ENCODE results near the gene NEK3. TPM values are rescaled to one million over a fixed set of nuclear protein-coding genes. Genes with fewer than 3 reads are reported as not detected.
A peak's percentile ranks its signal among the peaks of the same experiment; 100 is the strongest.
"Not testable (repeated sequence)": the region's sequence is repeated elsewhere in the genome, so short reads cannot be mapped to it uniquely, and the experiment has no call there.

NEK3 gene
- total RNA-seq, 1 donor from 2014 or later: 23.6 TPM

DNA sequence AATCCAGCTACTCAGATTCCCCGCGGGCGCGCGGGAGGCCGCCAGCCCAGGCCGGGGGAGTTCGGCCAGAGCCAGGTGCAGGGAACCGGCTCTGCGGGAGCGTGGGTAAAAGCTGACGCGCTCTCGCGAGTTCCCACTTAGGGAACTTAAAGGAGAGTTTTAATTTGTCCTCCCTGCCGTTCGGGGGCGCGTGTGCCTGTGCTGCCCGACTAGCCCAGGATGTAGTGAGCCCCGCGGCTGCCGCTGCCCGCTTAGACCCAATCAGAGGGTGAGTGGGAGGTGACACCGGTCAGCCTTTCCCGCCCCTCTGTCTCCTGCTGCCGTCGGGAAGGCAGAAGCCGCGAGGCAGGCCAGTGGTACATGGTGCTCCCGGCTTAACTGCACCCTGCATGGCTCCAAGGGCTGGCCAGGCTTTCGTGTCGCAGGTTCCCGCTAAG lies 36.0 kb upstream of the NEK3 start:
- no peak overlapping the region for H3K4me3 Mint-ChIP-seq (ENCODE audit: unreplicated experiment)
- no peaks in the 10 kb centered on the region for H3K9me3 Mint-ChIP-seq (ENCODE audit: unreplicated experiment)
- TF ChIP-seq, protein P1, sequence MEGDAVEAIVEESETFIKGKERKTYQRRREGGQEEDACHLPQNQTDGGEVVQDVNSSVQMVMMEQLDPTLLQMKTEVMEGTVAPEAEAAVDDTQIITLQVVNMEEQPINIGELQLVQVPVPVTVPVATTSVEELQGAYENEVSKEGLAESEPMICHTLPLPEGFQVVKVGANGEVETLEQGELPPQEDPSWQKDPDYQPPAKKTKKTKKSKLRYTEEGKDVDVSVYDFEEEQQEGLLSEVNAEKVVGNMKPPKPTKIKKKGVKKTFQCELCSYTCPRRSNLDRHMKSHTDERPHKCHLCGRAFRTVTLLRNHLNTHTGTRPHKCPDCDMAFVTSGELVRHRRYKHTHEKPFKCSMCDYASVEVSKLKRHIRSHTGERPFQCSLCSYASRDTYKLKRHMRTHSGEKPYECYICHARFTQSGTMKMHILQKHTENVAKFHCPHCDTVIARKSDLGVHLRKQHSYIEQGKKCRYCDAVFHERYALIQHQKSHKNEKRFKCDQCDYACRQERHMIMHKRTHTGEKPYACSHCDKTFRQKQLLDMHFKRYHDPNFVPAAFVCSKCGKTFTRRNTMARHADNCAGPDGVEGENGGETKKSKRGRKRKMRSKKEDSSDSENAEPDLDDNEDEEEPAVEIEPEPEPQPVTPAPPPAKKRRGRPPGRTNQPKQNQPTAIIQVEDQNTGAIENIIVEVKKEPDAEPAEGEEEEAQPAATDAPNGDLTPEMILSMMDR (IDR thresholded peaks at IDR 0.05): no peak
- no peaks in the 10 kb centered on the region for H3K36me3 Mint-ChIP-seq (ENCODE audit: unreplicated experiment)
- peaks cover 11% of the 10 kb centered on the region for H3K4me1 Mint-ChIP-seq (ENCODE audit: unreplicated experiment)
- no peak for DNase-seq (ENCODE audit: extremely low spot score, unreplicated experiment)
- H3K27me3 Mint-ChIP-seq (ENCODE audit: unreplicated experiment): no peaks in the 10 kb centered on the region
- no peak overlapping the region for H3K27ac Mint-ChIP-seq (ENCODE audit: unreplicated experiment)

DNA sequence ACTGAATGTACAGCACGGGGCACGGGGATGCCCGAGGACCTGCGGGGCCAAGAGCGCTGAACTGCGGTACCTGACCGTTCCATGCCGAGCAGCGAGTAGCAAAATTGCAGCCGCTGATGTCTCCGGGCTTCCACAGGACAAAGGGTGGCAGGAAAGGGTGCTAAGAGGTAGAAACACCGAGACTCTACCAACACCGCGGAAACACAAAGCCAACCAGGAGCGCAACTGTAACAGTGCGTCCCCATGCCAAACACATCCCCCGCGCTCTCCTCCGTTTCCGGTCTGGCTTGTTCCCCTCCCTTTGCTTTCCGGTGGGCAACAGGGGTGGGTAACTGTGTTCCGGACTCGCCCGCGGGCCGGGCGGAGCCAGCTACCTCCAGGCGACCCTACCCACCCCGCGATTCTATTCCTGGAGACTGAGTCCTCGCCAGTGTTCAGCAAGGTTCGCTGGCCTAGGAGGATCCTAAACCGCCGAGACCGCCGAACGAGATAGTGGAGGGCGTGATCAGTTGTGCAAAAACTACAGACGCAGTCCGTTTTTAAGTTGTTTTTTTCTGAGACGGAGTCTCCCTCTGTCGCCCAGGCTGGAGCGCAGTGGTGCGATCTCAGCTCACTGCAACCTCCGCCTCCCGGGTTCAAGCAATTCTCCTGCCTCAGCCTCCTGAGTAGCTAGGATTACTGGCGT lies 34.9 kb upstream of the NEK3 start:
- H3K36me3 Mint-ChIP-seq (ENCODE audit: unreplicated experiment): no peaks in the 10 kb centered on the region
- TF ChIP-seq, protein P1 (IDR thresholded peaks at IDR 0.05): peak; percentile 23
- DNase-seq (ENCODE audit: extremely low spot score, unreplicated experiment): peak; percentile 93

DNA sequence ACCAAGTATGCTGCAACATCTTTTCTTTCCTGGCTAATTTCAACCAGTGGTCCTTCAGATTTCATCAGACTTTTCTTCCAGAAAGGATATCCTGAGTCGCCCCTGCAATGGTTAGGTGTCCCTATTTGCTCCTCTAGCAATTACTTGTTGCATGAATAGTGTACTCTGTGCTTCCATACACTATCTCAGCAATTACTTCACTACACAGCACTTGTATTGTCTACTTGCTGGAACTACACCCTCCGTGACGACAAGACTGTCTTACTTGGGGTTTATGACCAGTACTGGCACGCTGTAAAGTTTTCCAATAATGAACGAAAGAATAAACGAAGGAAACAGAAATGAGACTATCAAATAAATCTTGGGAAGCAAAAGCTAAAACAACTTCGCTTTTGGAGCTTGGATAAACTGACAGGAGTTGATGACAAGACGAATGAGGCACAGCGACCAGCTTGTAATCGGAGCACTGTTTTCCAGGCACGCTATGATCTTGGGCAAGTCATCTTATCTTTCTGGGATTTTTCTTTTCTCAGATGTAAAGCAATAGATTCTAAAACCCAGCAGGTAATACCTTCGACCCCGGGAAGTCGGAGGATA lies 34.3 kb upstream of the NEK3 start:
- H3K4me1 Mint-ChIP-seq (ENCODE audit: unreplicated experiment): peaks cover 11% of the 10 kb centered on the region
- DNase-seq (ENCODE audit: extremely low spot score, unreplicated experiment); H3K36me3 Mint-ChIP-seq (ENCODE audit: unreplicated experiment); H3K27me3 Mint-ChIP-seq (ENCODE audit: unreplicated experiment); H3K9me3 Mint-ChIP-seq (ENCODE audit: unreplicated experiment): not testable (repeated sequence)
- H3K27ac Mint-ChIP-seq (ENCODE audit: unreplicated experiment): peak overlapping the region; percentile 94
- H3K4me3 Mint-ChIP-seq (ENCODE audit: unreplicated experiment): peak overlapping the region; percentile 91

More for the DNA sequence above, 34.9 kb upstream of the NEK3 start:
- peaks cover 11% of the 10 kb centered on the region for H3K4me1 Mint-ChIP-seq (ENCODE audit: unreplicated experiment)
- no peaks in the 10 kb centered on the region for H3K9me3 Mint-ChIP-seq (ENCODE audit: unreplicated experiment)
- H3K4me3 Mint-ChIP-seq (ENCODE audit: unreplicated experiment): peak overlapping the region; percentile 91
- H3K27me3 Mint-ChIP-seq (ENCODE audit: unreplicated experiment): no peaks in the 10 kb centered on the region
- peak overlapping the region; percentile 94 for H3K27ac Mint-ChIP-seq (ENCODE audit: unreplicated experiment)

DNA sequence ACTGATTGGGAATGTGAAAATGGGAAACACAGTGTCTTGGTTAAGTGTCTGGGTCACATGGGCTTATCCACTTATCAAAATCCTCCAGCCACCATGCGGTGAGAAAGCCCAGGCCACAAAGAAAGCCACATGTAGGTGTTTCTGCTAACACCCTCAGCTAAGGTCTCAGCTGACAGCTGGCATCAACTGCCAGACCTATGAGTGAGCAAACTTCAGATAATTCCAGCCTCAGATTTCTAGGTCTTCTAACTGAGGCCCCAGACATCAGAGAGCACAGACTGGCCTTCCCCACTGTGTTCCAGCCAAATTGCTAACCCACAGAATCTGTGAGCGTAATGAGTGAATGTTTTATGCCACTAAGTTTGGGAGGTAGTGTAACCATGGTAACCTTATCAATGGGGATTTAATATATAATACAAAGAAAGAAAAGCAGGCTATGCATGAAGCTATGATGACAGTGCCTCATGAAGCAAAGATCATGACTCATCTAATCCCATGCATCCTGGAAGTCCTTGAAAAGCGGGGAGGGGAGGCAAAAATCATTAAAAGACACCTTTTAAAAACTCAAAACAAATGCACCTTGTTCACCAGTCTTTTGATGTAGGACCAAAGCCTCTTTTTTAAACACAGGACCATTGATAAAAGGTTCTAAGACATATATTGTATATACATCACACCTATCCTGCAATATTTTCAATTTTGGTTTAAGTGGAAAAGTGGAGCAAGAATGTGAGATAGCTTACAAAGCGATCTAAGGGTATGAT lies 28.2 kb upstream of the NEK3 start:
- H3K4me3 Mint-ChIP-seq (ENCODE audit: unreplicated experiment); H3K4me1 Mint-ChIP-seq (ENCODE audit: unreplicated experiment); DNase-seq (ENCODE audit: extremely low spot score, unreplicated experiment); H3K27ac Mint-ChIP-seq (ENCODE audit: unreplicated experiment); H3K27me3 Mint-ChIP-seq (ENCODE audit: unreplicated experiment); H3K9me3 Mint-ChIP-seq (ENCODE audit: unreplicated experiment): not testable (repeated sequence)
- peaks cover 10% of the 10 kb centered on the region for H3K36me3 Mint-ChIP-seq (ENCODE audit: unreplicated experiment)

DNA sequence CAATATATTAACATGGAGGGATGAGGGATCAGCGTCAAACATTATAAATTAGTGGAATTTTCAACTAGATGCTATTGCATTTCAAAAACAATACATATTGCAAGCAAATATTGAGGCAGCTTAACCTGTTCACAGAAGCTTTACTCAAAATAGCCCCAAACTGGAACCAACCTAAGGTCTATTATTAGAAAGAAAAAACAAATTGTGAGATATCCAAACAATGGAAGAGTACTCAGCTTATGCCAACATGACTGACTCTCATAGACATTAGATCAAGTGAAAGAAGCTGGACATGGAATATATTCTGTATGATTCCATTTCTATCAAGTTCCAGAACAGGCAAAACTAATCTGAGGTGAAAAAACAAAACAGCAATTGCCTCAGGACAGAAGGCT lies 27.6 kb upstream of the NEK3 start:
- no peak for DNase-seq (ENCODE audit: extremely low spot score, unreplicated experiment)
- H3K4me3 Mint-ChIP-seq (ENCODE audit: unreplicated experiment): no peak overlapping the region
- no peaks in the 10 kb centered on the region for H3K27me3 Mint-ChIP-seq (ENCODE audit: unreplicated experiment)
- peaks cover 12% of the 10 kb centered on the region for H3K36me3 Mint-ChIP-seq (ENCODE audit: unreplicated experiment)
- no peaks in the 10 kb centered on the region for H3K9me3 Mint-ChIP-seq (ENCODE audit: unreplicated experiment)
- TF ChIP-seq, protein P1 (IDR thresholded peaks at IDR 0.05): no peak
- H3K27ac Mint-ChIP-seq (ENCODE audit: unreplicated experiment): no peak overlapping the region
- H3K4me1 Mint-ChIP-seq (ENCODE audit: unreplicated experiment): no peaks in the 10 kb centered on the region

DNA sequence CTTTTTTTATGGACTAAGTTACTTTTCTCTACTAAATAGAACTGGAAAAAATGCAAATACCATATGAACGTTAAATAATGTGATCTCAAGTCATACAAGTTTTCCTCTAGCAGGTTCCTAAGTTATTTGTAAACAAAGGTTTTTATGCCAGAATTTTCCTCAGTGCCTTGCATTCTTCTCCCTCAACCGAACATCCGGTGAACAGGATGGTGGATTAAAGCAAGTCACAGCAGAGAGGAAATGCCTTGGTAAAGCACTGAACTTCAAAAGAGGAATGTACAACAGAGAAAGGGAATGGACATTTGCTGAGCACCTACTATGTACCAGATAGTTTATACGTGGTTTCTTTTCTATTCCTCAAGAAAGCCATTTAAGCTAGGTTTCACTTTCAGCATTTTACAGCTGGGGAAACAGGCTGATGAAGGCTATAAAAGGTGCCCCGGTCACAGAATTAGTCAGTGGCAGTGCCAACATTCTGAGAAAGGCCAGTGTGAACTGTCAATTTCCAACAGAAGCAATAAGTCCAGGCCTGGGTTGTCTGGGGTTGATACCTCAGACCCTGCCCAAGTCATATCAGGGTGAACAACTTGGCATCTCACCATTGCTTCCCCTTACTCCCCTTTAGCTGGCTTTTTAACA lies 22.0 kb upstream of the NEK3 start:
- H3K4me3 Mint-ChIP-seq (ENCODE audit: unreplicated experiment); H3K27ac Mint-ChIP-seq (ENCODE audit: unreplicated experiment); H3K4me1 Mint-ChIP-seq (ENCODE audit: unreplicated experiment); DNase-seq (ENCODE audit: extremely low spot score, unreplicated experiment); H3K9me3 Mint-ChIP-seq (ENCODE audit: unreplicated experiment); H3K27me3 Mint-ChIP-seq (ENCODE audit: unreplicated experiment): not testable (repeated sequence)
- peaks cover 30% of the 10 kb centered on the region for H3K36me3 Mint-ChIP-seq (ENCODE audit: unreplicated experiment)
